Head of caudate nucleus (tissue), 42 donors: ENCODE results near the gene SCFD2.
"Not testable (repeated sequence)": the region's sequence is repeated elsewhere in the genome, so short reads cannot be mapped to it uniquely, and the experiment has no call there.

ENCODE experiments used
- DNase-seq, 42 donors: peaks; one replicate each; pipeline versions ENCODE4 v3.0.0 to v3.0.0-alpha.2; 2020 to 2021; ENCODE audit warnings: mixed read lengths in 7 of 42
- intact Hi-C: fragments of 100-400 bp; cut with DNase I; formaldehyde crosslinking; loops from one replicate; pipeline ENCODE4 v1.15.0; 2022

SCFD2 gene

GRCh38 chr4:53076374-53076958 lies 289.4 kb downstream of the SCFD2 start:
- no peak for DNase-seq
- intact Hi-C loops = no loop called here

GRCh38 chr4:53075162-53075785 lies 290.6 kb downstream of the SCFD2 start:
- DNase-seq = no peak

GRCh38 chr4:53068755-53069330 lies 297.0 kb downstream of the SCFD2 start:
- DNase-seq = no peak

More at GRCh38 chr4:53075162-53075785, 290.6 kb downstream of the SCFD2 start:
- intact Hi-C loops = no loop called here

DNA sequence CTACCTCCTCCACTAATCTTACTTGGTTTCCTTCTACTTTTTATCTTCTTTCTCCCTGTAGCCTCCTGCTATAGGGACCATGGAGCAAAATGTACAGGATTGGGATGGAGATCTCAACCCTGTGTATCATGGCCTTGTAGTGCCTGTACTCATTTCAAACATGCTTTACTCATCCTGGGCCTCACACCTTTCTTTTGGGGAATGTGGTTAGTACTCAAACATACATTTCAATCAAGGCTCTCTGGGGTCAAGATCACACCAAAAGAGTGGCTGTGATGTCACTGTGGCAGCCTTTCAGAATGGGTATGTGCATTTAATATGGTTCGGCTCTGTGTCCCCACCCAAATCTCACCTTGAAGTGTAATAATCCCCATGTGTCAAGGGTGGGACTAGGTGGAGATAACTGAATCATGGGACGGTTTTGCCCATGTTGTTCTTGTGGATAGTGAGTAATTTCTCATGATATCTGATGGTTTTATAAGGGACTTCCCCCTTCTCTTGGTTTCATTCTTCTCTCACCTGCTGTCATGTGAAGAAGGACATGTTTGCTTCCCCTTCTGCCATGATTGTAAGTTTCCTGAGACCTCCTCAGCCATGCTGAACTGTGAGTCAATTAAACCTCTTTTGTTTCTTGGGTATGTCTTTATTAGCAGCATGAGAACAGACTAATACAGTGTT lies 298.6 kb downstream of the SCFD2 start:
- DNase-seq = no peak
- intact Hi-C loops = no loop called here

More at GRCh38 chr4:53068755-53069330, 297.0 kb downstream of the SCFD2 start:
- intact Hi-C loops = no loop called here

DNA sequence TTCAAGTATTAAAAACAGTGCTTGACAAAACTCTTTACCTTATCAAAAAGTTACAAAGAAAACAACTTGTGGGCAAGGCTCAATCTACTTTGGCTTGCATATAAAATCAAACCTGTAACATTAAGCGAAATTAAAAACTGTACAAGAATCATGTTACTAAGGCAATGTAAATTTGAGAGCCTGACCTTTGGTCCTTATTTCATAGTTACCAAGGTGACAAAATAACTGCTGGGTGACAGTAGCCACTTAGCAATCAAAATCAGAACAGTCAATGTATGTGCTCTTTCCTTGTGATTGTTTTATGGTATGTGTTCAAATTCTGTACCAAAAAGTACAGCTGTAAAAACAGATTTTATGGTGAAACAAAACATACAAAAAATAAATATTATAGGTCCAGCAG lies 299.7 kb downstream of the SCFD2 start:
- no peak for DNase-seq
- intact Hi-C loops = no loop called here

DNA sequence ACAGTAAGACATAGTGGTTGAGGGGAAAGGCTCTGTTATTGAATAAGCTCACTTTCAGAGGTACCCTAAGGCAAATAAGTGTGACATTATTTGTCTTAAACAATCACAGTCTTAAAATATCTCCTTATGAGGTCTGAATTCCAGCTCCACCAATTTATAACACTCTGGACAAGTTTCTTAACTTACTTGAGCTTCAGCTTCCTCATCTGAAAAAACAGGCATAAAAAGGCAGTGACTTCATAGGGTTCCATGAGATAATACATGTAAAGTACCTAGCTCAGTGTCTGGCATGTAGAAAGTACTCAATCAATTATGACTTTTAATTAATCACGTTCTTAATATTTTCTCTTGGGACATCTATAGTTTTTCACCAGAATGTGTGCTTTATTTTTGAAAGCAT lies 301.3 kb downstream of the SCFD2 start:
- intact Hi-C loops = no loop called here
- DNase-seq = no peak

GRCh38 chr4:53061091-53061850 lies 304.6 kb downstream of the SCFD2 start:
- intact Hi-C loops = no loop called here
- DNase-seq = no peak

- no peak for DNase-seq
- intact Hi-C loops = no loop called here
Observed at GRCh38 chr4:53060278-53060677, 305.6 kb downstream of the SCFD2 start.

GRCh38 chr4:53059871-53060270 lies 306.0 kb downstream of the SCFD2 start:
- intact Hi-C loops = no loop called here
- DNase-seq = no peak

GRCh38 chr4:53059256-53059655 lies 306.6 kb downstream of the SCFD2 start:
- no peak for DNase-seq

GRCh38 chr4:53057679-53058078 lies 308.2 kb downstream of the SCFD2 start:
- intact Hi-C loops = no loop called here
- no peak for DNase-seq

More at GRCh38 chr4:53059256-53059655, 306.6 kb downstream of the SCFD2 start:
- intact Hi-C loops = no loop called here

DNA sequence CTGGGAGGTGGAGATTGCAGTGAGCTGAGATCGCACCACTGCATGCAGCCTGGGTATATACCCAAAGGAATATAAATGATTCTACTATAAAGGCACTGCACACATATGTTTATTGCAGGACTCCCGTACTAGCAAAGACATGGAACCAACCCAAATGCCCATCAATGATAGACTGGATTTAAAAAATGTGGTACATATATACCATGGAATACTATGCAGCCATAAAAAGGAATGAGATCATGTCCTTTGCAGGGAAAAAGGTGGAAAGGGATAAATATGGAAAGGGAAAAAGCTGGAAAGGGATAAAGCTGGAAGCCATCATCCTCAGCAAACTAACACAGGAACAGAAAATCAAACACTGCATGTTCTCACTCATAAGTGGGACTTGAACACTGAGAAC lies 308.8 kb downstream of the SCFD2 start:
- DNase-seq, intact Hi-C loops: not testable (repeated sequence)

DNA sequence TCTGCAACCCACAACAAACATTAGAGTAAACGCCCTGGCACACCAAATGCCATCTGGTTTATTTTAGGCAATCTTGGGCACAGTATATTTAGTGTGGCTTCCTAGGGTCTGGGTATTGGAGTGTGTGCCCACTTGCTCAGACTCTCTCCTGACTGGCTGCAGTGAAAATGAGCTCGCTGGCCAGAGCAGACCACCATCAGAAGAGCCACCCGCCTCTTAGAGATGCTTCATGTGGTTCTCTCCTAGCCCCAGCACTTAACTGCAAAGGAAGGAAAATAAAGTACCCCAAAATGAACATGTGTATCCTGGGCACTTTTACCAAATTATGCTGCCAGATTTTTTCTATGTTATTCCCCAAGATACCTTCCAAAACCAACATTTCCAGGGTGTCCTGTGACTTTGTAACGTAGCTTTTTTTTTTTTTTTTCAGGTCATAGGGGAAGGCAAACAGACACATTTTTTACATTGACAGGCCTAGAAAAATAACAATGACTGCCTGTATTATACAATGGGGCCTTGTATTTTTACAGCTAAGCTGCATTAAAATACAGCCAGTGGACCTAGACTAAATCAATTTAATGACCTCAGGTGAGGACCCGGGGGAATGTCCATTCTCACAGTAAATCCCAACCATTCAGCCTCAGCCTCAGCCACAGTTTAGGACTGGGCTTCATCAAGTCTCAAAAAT lies 310.0 kb downstream of the SCFD2 start:
- no peak for DNase-seq
- intact Hi-C loops = no loop called here

DNA sequence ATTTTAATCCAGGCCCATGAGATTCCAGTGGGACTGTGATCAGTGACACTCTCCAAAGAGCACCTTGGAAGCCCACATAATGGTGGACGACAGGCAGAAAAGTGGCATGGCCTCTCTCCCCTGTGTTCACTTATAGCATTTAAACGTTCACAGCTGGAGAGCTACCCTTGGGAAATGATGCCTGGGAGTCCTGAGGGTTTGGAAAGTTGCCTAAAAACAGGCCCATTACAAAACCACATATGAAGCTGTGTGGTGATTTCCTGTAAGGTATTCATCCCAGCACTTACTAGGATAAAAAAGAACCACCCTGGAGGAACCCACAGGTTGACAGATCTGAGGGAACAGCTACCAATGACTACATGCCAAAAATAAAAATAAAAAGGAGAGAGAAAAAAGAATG lies 310.6 kb downstream of the SCFD2 start:
- no peak for DNase-seq
- intact Hi-C loops = no loop called here

- DNase-seq = no peak
Observed at GRCh38 chr4:53050361-53050774, 315.5 kb downstream of the SCFD2 start.

DNA sequence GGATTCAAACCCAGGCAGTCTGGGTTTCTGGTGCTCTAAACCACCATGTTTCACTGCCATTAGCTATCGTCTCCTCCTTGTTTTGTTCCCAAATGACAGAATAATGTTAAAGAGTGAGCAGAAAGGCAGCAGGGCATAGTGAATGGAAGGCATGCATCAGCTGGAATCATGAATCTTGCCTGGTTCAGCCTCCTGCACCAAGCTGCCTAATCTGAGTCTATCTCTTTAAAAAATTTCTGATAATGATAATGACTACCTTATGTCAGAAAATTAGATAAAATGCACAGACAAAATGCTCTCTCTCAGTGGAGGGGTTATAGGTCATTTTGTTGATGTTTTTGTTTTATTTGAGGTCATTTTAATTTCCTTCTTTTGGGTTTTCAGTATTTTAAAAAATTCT lies 316.3 kb downstream of the SCFD2 start:
- intact Hi-C loops = no loop called here
- no peak for DNase-seq

More at GRCh38 chr4:53050361-53050774, 315.5 kb downstream of the SCFD2 start:
- intact Hi-C loops = no loop called here

GRCh38 chr4:53044651-53044960 lies 321.3 kb downstream of the SCFD2 start:
- no peak for DNase-seq
- intact Hi-C loops = no loop called here

DNA sequence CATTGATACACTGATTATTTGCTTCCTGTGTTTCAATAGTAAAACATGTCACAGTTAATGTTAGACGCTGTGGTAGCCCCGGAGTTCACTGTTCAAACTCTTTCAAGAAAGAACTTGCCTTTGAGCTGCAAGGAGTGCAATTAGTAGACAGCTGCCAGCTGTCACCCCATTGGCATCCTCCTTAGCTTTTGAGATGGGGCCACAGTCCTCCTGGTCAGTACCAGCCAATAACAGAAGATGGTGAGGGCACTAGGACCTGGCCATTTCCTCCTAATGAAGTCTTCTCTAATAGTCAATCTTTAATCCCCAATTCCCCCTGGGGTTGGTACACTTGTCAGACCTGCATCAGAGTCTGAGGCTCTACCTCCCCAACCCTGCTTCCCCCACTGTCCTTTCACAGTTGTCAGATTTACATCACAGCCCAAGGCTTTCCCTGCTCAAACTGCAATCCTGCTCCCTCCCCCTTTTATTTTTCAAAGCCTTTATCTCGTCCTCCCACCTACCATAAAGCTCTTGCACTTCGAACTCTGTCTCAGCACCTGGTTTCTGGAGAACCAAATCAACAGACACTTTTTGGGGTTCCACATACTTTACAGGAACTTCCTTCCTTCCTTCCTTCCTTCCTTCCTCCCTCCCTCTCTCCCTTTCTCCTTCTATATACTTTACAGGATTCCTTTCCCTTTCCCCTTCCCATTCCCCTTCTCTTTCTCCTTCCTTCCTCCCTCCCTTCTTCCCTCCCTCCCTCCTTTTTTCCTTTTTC lies 321.8 kb downstream of the SCFD2 start:
- intact Hi-C loops = no loop called here
- DNase-seq = no peak
